ENCODE results near the gene ZNF592. TPM values are rescaled to one million over a fixed set of nuclear protein-coding genes. Genes with fewer than 3 reads are reported as not detected.
"Not testable (repeated sequence)": the region's sequence is repeated elsewhere in the genome, so short reads cannot be mapped to it uniquely, and the experiment has no call there.

ZNF592 gene
- total RNA-seq, 2 donors from 2014 or later = 33.5 to 39.5 TPM

DNA sequence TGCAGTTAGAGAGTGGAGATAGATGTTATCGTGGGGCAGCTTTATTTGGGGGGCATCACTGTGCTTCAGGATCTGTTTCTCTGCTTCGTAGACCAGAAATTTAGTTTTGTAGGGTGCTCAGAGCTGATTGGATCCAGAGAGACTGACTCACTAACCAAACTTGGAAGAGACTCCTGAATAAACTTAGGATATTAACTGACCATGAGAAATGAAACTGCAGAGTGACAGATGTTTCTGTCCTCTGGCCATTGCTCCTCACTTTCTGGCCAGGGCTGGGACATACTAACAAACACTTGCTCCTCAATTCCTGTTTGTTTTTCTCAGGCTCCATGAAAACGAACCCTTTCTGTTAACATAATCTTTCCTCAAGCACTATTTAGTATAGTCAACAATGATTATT lies 4.3 kb downstream of the ZNF592 start:
- DNase-seq (no peak), ATAC-seq (replicated peaks in 1 of 2) (no peak)
- peaks cover 8 to 14% of the 10 kb centered on the region in 2 donors for H3K36me3 Mint-ChIP-seq (ENCODE audit: insufficient read depth in 2 of 2)
- H3K27me3 Mint-ChIP-seq (ENCODE audit: low read depth) = no peaks in the 10 kb centered on the region
- no peak overlapping the region for H3K4me3 Mint-ChIP-seq
- peaks cover 2% of the 10 kb centered on the region in 2 donors for H3K9me3 Mint-ChIP-seq
- H3K27ac Mint-ChIP-seq = peak overlapping the region; percentile 47
- peaks cover 71% of the 10 kb centered on the region for H3K4me1 Mint-ChIP-seq (ENCODE audit: low read depth)

DNA sequence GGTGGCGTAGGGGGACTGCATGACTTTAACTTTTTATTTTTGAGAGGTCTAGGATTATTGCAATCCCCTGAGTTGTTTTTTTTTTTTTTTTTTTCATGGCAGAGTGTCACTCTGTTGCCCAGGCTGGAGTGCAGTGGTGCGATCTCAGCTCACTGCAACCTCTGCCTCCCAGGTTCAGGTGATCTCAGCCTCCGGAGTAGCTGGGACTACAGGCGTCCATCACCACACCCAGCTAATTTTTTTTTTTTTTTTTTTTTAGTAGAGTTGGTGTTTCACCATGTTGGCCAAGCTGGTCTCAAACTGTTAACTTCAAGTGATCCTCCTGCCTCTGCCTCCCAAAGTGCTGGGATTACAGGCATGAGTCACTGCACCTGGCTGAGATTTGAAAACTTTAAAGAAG lies 6.5 kb downstream of the ZNF592 start:
- not testable (repeated sequence) for H3K36me3 Mint-ChIP-seq (ENCODE audit: insufficient read depth in 2 of 2); ATAC-seq (replicated peaks in 1 of 2); H3K27ac Mint-ChIP-seq; H3K9me3 Mint-ChIP-seq; H3K4me3 Mint-ChIP-seq; DNase-seq; H3K27me3 Mint-ChIP-seq (ENCODE audit: low read depth)
- H3K4me1 Mint-ChIP-seq (ENCODE audit: low read depth) = peaks cover 68% of the 10 kb centered on the region

DNA sequence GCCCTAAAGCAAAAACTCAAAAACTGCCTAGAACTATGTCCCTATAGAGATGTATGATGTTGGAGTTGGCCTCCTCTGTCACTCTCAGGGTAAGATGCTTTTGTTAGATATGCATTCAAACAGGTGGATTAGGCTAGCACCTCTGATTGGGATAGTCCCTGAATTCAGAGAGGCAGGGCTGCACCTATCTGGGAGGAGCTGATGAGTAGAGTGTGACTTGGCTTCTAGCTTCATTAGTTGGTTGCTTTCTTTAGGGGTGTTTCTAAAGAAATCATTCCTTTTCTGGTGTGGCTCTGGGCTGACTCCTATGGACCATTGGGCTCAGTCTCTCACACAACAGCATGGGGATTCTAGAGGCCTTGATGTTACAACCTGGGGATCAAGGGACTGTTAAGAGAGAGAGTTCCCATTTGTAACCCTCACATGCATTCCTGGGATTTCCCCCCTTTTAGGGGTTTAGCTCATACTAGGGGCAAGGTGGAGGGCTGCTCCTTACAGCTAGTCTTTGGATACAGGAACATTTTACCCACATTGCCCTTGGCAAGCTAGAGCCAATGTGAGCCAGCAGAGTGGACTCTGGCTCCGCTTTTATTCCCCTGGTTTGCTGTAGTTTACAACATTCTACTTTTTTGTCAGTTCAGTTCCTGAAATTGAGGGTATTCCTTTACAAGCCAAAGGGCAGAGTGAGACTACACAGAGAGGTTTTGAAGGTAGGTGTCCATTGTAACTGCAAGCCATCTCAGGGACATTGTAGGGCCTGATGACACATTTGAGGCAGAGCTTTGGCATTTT lies 7.5 kb downstream of the ZNF592 start:
- peaks cover 2% of the 10 kb centered on the region in 2 donors for H3K9me3 Mint-ChIP-seq
- peak in 1 of 2 donors; percentile 25 for ATAC-seq (replicated peaks in 1 of 2)
- H3K27ac Mint-ChIP-seq = peak overlapping the region; percentile 44
- peak overlapping the region in 1 of 2 donors; percentile 3 for H3K4me3 Mint-ChIP-seq
- no peaks in the 10 kb centered on the region for H3K27me3 Mint-ChIP-seq (ENCODE audit: low read depth)
- no peak for DNase-seq
- peaks cover 7 to 9% of the 10 kb centered on the region in 2 donors for H3K36me3 Mint-ChIP-seq (ENCODE audit: insufficient read depth in 2 of 2)
- H3K4me1 Mint-ChIP-seq (ENCODE audit: low read depth) = peaks cover 57% of the 10 kb centered on the region

DNA sequence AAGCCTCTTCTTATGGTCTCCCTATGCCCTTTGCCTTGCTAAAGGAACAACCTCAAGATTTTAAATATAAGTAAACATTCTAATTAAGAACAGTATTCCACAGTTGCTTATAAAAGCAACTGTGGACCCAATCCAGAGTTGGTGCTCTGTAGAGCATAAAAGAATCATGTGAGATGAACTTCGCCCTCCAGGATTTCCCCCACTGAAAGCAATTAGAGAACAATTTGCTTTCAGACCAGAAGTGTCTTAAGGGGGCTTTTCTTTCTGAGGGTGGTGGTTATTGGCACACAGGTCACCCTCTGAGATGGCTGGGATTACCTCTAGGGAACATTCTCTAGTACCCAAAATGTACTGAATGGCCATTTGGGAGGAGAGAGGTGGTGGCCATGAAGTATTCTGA lies 10.6 kb downstream of the ZNF592 start:
- no peaks in the 10 kb centered on the region for H3K9me3 Mint-ChIP-seq
- H3K27ac Mint-ChIP-seq = peak overlapping the region; percentile 58
- DNase-seq = no peak
- peaks cover 38% of the 10 kb centered on the region for H3K4me1 Mint-ChIP-seq (ENCODE audit: low read depth)
- peak overlapping the region in 1 of 2 donors; percentile 43 for H3K4me3 Mint-ChIP-seq
- no peaks in the 10 kb centered on the region for H3K27me3 Mint-ChIP-seq (ENCODE audit: low read depth)
- ATAC-seq (replicated peaks in 1 of 2) = no peak
- peaks cover 0 to 3% of the 10 kb centered on the region in 2 donors for H3K36me3 Mint-ChIP-seq (ENCODE audit: insufficient read depth in 2 of 2)

DNA sequence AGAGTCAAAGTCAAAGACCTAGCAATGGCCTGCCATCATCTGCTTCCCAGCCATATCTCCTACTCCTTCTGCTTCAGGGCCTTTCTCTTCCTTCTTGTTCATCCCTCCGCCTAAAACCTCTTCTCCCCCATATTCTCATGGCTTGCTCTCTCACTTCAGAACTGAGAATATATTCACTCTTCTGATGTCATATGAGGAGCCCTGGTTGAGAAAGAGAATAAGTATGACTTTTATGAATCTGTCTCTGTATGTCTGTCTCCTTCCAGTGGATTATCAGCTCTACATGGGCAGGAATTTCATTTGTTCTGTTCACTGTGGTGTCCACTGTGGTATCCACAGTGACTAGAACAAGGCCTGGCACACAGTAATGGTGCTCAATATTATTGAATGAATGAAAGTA lies 11.8 kb downstream of the ZNF592 start:
- ATAC-seq (replicated peaks in 1 of 2) (peak; percentile 46 to 65), DNase-seq (no peak)
- H3K4me3 Mint-ChIP-seq = no peak overlapping the region

DNA sequence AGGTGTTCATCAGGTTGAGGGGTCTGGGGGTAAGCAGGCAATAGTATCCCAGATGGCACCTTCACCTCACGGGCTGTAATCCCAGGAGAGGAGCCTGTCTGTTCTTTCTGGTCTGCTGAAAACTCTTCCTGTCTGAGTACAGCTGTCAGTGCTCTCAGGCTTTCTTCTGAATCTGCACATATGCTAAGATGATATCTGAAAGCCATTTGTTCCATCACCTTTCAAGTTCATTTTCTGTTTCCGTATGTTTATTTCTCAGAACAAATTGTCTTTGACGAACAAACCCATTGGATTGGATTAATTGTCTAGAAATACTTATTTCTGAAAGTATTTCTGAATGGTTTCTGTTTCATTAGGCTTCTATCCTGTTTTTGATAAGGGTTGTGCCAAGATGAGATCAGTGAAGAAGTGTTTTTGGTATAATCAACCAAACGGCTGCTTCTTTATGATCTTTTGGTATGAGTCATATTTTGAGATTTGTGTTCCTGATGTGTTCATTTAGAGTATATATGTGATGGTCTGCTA lies 13.3 kb downstream of the ZNF592 start:
- peaks cover 6 to 11% of the 10 kb centered on the region in 2 donors for H3K36me3 Mint-ChIP-seq (ENCODE audit: insufficient read depth in 2 of 2)
- DNase-seq = no peak
- ATAC-seq (replicated peaks in 1 of 2) = peak; percentile 82
- no peaks in the 10 kb centered on the region for H3K9me3 Mint-ChIP-seq
- peaks cover 28% of the 10 kb centered on the region for H3K4me1 Mint-ChIP-seq (ENCODE audit: low read depth)
- no peak overlapping the region for H3K27ac Mint-ChIP-seq
- no peaks in the 10 kb centered on the region for H3K27me3 Mint-ChIP-seq (ENCODE audit: low read depth)
- H3K4me3 Mint-ChIP-seq = no peak overlapping the region

More for the DNA sequence above, 11.8 kb downstream of the ZNF592 start:
- no peak overlapping the region for H3K27ac Mint-ChIP-seq
- H3K36me3 Mint-ChIP-seq (ENCODE audit: insufficient read depth in 2 of 2) = peaks cover 0 to 5% of the 10 kb centered on the region in 2 donors
- no peaks in the 10 kb centered on the region for H3K27me3 Mint-ChIP-seq (ENCODE audit: low read depth)
- H3K4me1 Mint-ChIP-seq (ENCODE audit: low read depth) = peaks cover 35% of the 10 kb centered on the region
- H3K9me3 Mint-ChIP-seq = no peaks in the 10 kb centered on the region

DNA sequence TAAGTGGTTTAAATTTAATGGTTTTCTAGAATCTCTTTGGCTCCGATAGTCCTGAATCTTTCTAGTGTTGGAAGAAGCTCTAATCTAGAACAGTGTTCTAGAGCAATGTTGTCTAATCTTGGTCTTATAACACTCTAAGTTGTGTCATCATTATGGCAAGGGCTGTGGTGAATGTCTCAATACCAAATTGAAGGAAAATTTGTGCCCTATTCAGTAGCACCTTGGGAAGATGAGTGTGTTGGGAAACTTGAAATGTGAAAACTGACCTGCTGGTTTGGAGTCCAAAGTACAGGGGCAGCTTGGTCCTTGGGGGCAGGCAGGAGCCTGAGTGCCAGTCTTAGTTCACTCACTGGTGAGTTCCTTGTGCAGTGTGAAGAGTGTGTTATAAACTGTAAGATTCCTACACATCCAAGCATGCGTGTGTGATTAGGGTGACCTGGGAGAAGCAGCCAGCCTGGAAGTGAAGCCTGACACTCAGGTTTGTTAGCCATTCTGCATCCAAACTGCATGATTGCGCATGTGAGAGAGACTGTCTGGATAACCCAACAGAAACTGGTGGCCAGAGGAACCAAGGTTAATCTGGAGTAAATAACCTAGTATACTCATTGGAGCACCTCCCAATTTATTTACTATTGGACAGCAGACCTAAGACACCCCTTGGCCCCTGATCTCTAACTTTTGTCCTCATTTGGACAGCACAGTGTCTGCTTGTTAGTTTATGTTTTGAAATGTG lies 14.6 kb downstream of the ZNF592 start:
- no peak overlapping the region for H3K27ac Mint-ChIP-seq
- no peaks in the 10 kb centered on the region for H3K9me3 Mint-ChIP-seq
- H3K27me3 Mint-ChIP-seq (ENCODE audit: low read depth) = no peaks in the 10 kb centered on the region
- peaks cover 23% of the 10 kb centered on the region for H3K4me1 Mint-ChIP-seq (ENCODE audit: low read depth)
- H3K4me3 Mint-ChIP-seq = no peak overlapping the region
- ATAC-seq (replicated peaks in 1 of 2) = no peak
- H3K36me3 Mint-ChIP-seq (ENCODE audit: insufficient read depth in 2 of 2) = peaks cover 6 to 11% of the 10 kb centered on the region in 2 donors
- no peak for DNase-seq

DNA sequence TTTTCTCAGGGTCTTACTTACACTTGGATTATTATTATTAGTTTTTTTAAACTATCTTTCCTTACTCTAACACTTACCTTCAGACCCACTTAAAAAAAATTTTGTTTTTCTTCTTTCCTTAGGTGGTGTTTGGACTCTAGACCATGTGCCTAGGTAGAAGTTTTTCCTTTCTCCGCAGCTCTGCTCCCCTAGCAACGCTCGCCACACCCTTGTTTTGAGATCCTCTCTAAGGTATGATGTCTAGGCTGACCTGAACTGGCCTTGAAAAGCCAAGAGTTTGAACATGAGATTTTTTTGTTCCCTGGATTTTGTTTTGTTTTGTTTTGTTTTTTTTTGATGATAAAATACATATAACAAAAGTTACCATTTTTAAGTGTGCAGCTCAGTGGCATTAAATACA lies 16.2 kb downstream of the ZNF592 start:
- DNase-seq (no peak), ATAC-seq (replicated peaks in 1 of 2) (no peak)
- peak overlapping the region; percentile 30 for H3K27ac Mint-ChIP-seq
- no peaks in the 10 kb centered on the region for H3K9me3 Mint-ChIP-seq
- no peak overlapping the region for H3K4me3 Mint-ChIP-seq
- no peaks in the 10 kb centered on the region for H3K27me3 Mint-ChIP-seq (ENCODE audit: low read depth)
- H3K4me1 Mint-ChIP-seq (ENCODE audit: low read depth) = peaks cover 18% of the 10 kb centered on the region
- H3K36me3 Mint-ChIP-seq (ENCODE audit: insufficient read depth in 2 of 2) = peaks cover 12 to 25% of the 10 kb centered on the region in 2 donors

DNA sequence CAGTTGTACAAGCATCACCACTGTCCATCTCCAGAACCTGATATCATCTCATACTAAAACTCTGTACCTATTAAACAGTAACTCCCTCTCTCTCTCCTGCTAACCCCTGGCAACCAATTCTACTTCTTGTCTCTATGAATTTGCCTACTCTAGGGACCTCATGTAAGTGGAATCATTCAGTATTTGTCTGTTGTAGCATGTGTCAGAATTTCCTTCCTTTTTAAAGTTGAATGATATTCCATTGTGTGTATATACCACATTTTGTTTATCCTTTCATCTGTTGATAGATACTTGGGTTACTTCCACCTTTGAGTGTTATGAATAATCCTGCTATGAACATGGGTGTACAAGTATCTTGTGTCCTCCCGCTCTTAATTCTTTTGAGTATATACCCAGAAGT lies 16.6 kb downstream of the ZNF592 start:
- Mint-ChIP-seq H3K4me3 (no peak overlapping the region), H3K4me1 (ENCODE audit: low read depth) (peaks cover 19% of the 10 kb centered on the region), H3K27me3 (ENCODE audit: low read depth) (no peaks in the 10 kb centered on the region), H3K9me3 (no peaks in the 10 kb centered on the region), H3K36me3 (ENCODE audit: insufficient read depth in 2 of 2) (peaks cover 14 to 26% of the 10 kb centered on the region in 2 donors), H3K27ac (peak overlapping the region; percentile 30)
- DNase-seq (no peak), ATAC-seq (replicated peaks in 1 of 2) (no peak)

DNA sequence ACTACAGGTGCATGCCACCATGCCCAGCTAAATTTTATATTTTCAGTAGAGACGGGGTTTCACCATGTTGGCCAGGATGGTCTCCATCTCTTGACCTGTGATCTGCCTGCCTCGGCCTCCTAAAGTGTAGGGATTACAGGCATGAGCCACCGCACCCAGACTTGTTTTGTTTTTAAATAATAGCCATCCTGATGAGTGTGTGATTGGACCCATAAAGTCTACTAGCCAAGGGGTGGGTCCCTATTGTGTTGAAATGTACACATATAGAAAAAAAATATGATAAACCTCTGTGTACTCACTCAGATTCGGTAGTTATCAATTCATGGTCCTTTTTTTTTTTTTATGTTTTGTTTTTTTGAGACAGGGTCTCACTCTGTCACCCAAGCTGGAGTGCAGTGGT lies 17.3 kb downstream of the ZNF592 start:
- DNase-seq = no peak
- Mint-ChIP-seq H3K27ac (no peak overlapping the region), H3K4me1 (ENCODE audit: low read depth) (peaks cover 23% of the 10 kb centered on the region), H3K27me3 (ENCODE audit: low read depth) (no peaks in the 10 kb centered on the region), H3K9me3 (no peaks in the 10 kb centered on the region), H3K36me3 (ENCODE audit: insufficient read depth in 2 of 2) (peaks cover 14 to 28% of the 10 kb centered on the region in 2 donors), H3K4me3 (no peak overlapping the region)
- ATAC-seq (replicated peaks in 1 of 2) = no peak

DNA sequence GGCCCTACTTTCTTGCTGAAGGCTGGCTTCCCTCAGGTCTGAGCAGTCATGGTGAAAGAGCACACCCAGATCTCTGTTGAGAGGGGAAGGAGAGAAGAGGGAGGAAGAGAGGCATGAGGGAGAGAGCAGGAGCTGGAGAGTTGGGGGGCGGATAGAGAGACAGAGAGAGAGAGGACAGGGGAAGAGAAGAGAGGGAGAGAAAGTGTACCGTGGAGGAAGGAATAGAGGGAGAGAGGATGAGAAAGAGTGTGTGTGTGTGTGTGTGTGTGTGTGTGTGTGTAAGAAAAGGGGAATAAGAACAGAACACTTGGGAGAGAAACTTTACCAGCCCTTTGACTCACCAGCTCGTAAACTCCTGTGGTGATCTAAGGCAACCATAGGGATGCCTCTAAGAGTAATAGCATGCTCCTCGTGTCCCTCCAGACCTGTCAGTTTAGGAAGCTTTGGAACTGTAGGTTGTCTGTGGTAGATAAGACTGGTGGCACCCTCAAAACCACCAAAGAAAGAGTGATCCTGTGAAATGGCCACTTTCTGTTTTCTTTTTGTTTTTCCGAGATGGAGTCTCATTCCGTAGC lies 18.2 kb downstream of the ZNF592 start:
- no peak overlapping the region for H3K4me3 Mint-ChIP-seq
- H3K9me3 Mint-ChIP-seq = no peaks in the 10 kb centered on the region
- peak overlapping the region; percentile 43 for H3K27ac Mint-ChIP-seq
- H3K27me3 Mint-ChIP-seq (ENCODE audit: low read depth) = no peaks in the 10 kb centered on the region
- DNase-seq (no peak), ATAC-seq (replicated peaks in 1 of 2) (no peak)
- H3K4me1 Mint-ChIP-seq (ENCODE audit: low read depth) = peaks cover 30% of the 10 kb centered on the region
- H3K36me3 Mint-ChIP-seq (ENCODE audit: insufficient read depth in 2 of 2) = peaks cover 16 to 28% of the 10 kb centered on the region in 2 donors

DNA sequence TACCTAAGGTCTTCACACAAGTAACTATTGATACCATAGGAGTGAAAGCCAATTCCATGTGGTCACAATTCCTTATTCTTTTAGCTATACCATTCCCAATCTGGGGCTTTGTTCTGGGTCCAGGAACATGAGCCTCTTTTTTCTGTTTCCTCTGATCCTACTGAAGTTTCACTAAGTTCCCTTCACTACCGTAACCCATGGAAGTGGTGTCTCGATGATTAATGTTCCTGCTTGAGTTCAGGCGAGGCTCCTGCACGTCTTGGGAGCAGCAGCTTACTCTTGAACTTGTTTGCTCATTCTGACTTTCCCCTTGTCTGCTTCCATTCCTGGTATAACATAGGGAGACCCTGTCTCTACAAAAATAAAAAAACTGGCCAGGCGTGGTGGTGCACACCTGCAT lies 23.6 kb downstream of the ZNF592 start:
- peaks cover 19% of the 10 kb centered on the region for H3K4me1 Mint-ChIP-seq (ENCODE audit: low read depth)
- H3K9me3 Mint-ChIP-seq = no peaks in the 10 kb centered on the region
- no peak overlapping the region for H3K27ac Mint-ChIP-seq
- ATAC-seq (replicated peaks in 1 of 2) (no peak), DNase-seq (no peak)
- H3K27me3 Mint-ChIP-seq (ENCODE audit: low read depth) = no peaks in the 10 kb centered on the region
- no peak overlapping the region for H3K4me3 Mint-ChIP-seq
- peaks cover 10 to 25% of the 10 kb centered on the region in 2 donors for H3K36me3 Mint-ChIP-seq (ENCODE audit: insufficient read depth in 2 of 2)

DNA sequence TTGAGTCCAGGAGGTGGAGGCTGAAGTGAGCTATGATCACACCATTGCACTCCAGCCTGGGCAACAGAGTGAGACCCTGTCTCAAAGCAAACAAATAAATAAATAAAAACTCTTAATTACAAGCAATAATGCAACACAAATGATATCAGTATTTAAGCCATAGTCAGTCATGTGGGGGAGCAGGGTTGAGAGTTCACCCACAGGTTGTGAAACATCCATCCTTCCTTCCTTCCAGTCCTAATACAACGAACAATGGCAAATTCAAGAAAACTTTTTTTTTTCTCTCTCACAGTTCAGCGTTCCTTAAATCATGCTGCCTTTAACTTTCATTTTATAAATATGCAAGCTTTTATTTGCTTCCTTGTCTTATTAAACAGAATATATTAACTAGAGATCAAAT lies 24.1 kb downstream of the ZNF592 start:
- peaks cover 10 to 25% of the 10 kb centered on the region in 2 donors for H3K36me3 Mint-ChIP-seq (ENCODE audit: insufficient read depth in 2 of 2)
- DNase-seq = no peak
- H3K4me1 Mint-ChIP-seq (ENCODE audit: low read depth) = peaks cover 19% of the 10 kb centered on the region
- no peaks in the 10 kb centered on the region for H3K9me3 Mint-ChIP-seq
- no peak overlapping the region for H3K4me3 Mint-ChIP-seq
- no peak for ATAC-seq (replicated peaks in 1 of 2)
- H3K27ac Mint-ChIP-seq = no peak overlapping the region
- H3K27me3 Mint-ChIP-seq (ENCODE audit: low read depth) = no peaks in the 10 kb centered on the region
